GM08714 (cell line): ENCODE data around the gene GLRX2.
"Not testable (repeated sequence)": the region's sequence is repeated elsewhere in the genome, so short reads cannot be mapped to it uniquely, and the experiment has no call there.

ENCODE experiments used
- H3K4me3 ChIP-seq: fragments of 200-500 bp; sonication (Bioruptor generic); 2 replicates; pipeline ENCODE4 v1.5.1; 2014; ENCODE audit warnings: mild to moderate bottlenecking, low read length, inconsistent platforms
- ZNF274 ChIP-seq: IDR thresholded peaks from 2 replicates; pipeline ENCODE4 v1.6.1; 2012; ENCODE audit warnings: mild to moderate bottlenecking, low read depth, low read length

Gene GLRX2

GRCh38 chr1:193118194-193118593, 13.0 kb upstream of the GLRX2 start:
- TF ChIP-seq ZNF274: no peak
- H3K4me3 ChIP-seq: no peak overlapping the region

GRCh38 chr1:193117167-193117566, 12.0 kb upstream of the GLRX2 start:
- H3K4me3 ChIP-seq: not testable (repeated sequence)

DNA sequence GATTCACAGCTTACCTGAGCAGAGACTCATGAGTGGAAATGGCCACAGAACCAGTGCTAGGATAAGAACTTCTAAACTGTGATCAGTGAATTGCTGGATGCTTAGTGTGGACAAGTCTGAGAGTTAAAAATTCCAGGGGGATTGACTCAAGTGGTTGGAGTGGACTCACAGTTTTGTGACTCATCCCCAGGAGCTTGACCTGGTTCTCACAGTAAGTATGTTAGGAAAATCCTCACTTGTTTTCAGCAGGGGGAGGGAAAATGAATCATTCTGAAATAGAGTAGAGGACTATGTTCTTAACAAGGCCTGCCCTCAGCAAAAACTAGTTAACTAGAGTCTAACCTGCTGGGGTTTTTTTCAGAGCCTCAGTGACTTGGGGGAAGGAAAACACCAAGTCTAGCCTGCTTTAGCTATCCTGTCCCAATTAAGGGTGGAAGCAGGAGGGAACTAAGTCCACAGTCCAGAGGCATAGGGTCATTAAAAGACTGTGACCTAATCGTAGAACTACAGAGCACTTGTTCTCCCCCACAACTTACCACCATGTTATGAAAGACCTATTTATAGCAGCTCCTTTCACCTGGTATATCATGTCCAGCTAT, 10.5 kb upstream of the GLRX2 start:
- no peak for TF ChIP-seq ZNF274
- H3K4me3 ChIP-seq: no peak overlapping the region

- H3K4me3 ChIP-seq: no peak overlapping the region
- TF ChIP-seq ZNF274: no peak
These were observed 9.4 kb upstream of the GLRX2 start for GRCh38 chr1:193114485-193115095.

GRCh38 chr1:193113992-193114332, 8.7 kb upstream of the GLRX2 start:
- no peak overlapping the region for H3K4me3 ChIP-seq
- TF ChIP-seq ZNF274: no peak

GRCh38 chr1:193113258-193113991, 8.2 kb upstream of the GLRX2 start:
- H3K4me3 ChIP-seq: no peak overlapping the region
- no peak for TF ChIP-seq ZNF274

GRCh38 chr1:193111641-193112090, 6.5 kb upstream of the GLRX2 start:
- H3K4me3 ChIP-seq: no peak overlapping the region
- TF ChIP-seq ZNF274: no peak

DNA sequence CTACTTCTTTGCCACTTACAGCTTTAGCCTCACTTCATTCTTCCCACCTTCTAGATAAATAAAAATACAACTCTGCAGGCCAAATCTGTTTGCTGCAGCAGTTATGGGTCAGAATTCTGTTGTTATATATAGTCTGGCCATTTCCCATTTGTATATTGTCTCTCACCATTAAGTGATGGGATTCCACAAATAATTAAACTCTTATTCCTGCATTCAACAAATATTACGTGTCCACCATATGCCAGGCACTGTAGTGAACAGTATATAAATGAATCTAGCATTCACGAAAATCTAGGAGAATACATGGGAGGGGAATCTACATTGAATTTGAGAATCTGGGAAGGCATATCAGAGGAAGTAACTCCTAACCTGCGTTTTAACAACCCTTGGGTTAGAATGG, 5.7 kb upstream of the GLRX2 start:
- no peak for TF ChIP-seq ZNF274
- no peak overlapping the region for H3K4me3 ChIP-seq

DNA sequence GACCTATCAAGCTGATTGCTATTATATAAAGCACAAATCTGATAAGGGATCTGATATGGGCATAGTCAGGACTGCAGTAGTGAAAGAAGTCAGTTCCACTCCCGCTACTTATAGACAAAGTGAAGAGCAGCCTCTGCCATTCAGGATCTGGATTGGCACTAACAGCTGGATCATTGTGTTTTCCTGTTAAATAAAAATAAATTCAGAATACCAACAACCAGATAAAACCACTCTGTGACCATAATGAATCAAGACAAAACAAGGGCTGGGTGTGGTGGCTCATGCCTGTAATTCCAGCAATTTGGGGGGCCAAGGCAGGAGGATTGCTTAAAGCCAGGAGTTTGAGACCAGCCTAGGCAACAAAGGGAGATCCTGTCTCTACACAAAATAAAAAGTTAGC, 5.0 kb upstream of the GLRX2 start:
- no peak overlapping the region for H3K4me3 ChIP-seq
- TF ChIP-seq ZNF274: no peak

DNA sequence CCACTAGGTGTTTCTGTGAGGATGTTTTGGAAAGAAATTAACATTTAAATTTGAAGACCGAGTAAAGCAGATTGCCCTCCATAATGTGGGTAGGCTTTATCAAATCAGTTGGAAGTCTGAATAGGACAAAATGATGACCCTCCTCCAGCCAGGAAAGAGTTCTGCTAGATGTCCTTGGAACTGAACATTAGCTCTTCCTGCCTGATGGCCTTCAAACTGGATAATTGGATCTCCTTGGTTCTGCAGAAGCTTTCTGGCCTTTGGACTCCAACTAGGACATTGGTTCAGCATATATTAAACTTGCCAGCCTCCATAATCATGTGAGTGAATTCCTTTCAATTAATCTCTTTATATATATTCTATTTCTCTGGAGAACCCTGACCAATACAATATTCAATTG, 4.4 kb upstream of the GLRX2 start:
- H3K4me3 ChIP-seq: no peak overlapping the region
- TF ChIP-seq ZNF274: no peak

- TF ChIP-seq ZNF274: no peak
- no peak overlapping the region for H3K4me3 ChIP-seq
These were observed 3.3 kb upstream of the GLRX2 start for GRCh38 chr1:193108471-193108870.

DNA sequence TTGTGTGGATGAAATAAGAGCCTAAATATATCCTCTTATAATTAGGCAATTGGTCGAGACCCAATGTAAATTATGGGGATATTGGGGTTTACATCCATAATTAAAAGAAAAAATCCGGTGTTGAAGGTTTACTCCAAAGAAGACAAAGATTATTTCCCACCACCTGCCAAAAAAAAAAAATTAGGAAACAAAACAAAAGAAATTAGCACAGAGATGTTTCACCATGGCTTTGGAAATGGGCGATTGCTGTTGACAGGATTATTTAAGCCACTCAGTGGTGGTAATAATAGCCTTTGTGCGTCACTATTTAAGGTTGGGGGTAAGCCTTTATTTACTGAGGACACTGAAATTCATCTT, 585 bp upstream of the GLRX2 start:
- TF ChIP-seq ZNF274: no peak
- H3K4me3 ChIP-seq: peak overlapping the region; percentile 96

DNA sequence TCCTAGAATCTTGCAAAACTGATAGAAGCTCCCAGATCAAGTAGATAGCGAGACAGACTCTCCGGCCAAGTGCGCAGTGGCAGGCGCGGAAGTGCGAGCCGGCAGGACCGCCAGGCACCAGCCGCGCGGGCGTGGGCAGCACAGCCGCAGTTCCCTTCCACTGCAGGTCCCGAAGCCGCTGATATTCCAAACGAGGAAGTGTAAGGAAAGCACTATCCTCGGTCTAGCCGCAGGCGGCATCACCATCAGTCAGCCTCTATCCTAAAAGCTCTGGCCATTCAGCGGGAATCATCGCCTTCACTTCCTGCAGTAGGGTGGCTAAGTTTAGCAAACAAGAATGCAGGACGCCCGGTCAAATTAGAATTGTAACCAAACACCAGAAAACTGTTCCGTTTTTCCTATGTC, 710 bp downstream of the GLRX2 start:
- H3K4me3 ChIP-seq: peak overlapping the region; percentile 96
- TF ChIP-seq ZNF274: no peak

DNA sequence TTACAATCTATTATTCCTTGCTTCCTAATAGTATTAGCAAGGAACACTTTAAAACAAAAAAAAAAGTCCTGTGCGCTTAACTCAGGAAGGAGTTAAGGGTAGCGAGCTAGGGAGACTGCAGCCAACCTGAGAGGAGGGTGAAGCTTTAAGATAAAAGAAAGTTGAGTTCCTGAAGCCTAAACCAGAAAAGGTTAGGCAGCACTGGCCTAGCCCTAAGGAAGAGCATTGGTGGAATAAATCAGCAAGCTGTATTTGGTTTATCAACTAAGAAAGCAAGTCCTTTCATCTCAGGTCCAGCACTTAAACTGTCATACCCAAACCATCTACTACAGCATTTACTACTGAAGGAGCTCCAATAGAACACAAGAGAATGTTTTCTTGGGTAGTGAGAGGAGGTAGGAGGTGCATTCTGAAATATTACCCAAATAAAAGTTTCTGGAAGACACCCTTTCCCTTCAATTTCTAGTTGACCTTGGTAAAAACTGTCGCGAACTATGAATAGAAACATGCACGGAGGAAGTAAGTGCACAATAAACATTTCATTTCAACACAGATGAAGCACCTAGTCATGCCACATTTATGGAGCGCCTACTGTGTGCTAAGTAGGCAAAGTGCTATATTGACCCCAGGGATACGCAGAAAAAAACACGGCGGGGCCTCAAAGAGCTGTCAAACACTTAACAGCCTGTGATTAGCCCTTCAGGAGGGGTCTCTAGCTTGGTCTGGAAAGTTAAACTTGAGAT, 1.3 kb downstream of the GLRX2 start:
- no peak for TF ChIP-seq ZNF274
- H3K4me3 ChIP-seq: peak overlapping the region; percentile 96

- no peak for TF ChIP-seq ZNF274
- H3K4me3 ChIP-seq: no peak overlapping the region
These were observed 2.6 kb downstream of the GLRX2 start for GRCh38 chr1:193102662-193103061.
